ENCODE data around the gene EYA4.

GRCh38 chr6:133244519-133244918 lies 3.4 kb downstream of the EYA4 start:
- no peak for TF ChIP-seq POLR2A (IDR thresholded peaks at IDR 0.05; ENCODE audit: low read depth, low read length)
- TF ChIP-seq POLR2AphosphoS5 (IDR thresholded peaks at IDR 0.05; ENCODE audit: low read depth, low read length): no peak
- no peak for TF ChIP-seq TAF1 (IDR thresholded peaks at IDR 0.05; ENCODE audit: borderline replicate concordance, low read depth, low read length)

All from GM12892 (cell line).